Measurements from ENCODE around the gene MBD3.

The MBD3 gene

DNA sequence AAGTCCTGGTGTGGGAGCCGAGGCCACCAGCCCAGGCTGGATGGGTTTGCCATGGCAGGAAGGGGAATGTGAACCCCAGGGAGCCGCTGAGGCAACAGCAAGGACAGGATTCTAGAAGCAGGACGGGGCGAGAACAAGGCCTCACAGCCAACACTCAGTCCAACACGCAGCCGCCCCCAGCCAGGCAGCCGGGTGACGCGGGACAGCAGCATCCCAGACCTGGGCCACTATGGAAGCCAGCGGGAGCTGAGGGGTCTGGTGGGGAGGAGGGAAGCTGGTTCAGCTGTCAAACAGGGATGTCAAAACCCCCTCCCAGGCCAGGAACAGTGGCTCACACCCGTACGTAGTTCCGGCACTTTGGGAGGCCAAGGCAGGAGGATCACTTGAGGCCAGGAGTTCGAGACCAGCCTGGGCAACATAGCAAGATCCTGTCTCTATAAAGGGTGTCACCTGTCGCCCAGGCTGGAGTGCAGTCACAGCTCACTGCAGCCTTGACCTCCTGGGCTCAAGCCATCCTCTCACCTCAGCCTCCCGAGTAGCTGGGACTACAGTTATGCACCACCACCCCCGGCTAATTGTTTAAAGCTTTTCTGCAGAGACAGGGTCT, 31.3 kb downstream of the MBD3 start:
- H3K4me2 ChIP-seq, result no peak overlapping the region
- TF ChIP-seq, protein P1, sequence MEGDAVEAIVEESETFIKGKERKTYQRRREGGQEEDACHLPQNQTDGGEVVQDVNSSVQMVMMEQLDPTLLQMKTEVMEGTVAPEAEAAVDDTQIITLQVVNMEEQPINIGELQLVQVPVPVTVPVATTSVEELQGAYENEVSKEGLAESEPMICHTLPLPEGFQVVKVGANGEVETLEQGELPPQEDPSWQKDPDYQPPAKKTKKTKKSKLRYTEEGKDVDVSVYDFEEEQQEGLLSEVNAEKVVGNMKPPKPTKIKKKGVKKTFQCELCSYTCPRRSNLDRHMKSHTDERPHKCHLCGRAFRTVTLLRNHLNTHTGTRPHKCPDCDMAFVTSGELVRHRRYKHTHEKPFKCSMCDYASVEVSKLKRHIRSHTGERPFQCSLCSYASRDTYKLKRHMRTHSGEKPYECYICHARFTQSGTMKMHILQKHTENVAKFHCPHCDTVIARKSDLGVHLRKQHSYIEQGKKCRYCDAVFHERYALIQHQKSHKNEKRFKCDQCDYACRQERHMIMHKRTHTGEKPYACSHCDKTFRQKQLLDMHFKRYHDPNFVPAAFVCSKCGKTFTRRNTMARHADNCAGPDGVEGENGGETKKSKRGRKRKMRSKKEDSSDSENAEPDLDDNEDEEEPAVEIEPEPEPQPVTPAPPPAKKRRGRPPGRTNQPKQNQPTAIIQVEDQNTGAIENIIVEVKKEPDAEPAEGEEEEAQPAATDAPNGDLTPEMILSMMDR (conservative IDR thresholded peaks at IDR 0.05; ENCODE audit: low read depth, low read length), result no peak
- H3K9ac ChIP-seq, result no peak overlapping the region
- no peaks in the 10 kb centered on the region for H3K4me1 ChIP-seq (ENCODE audit: low read depth, poor library complexity, severe bottlenecking)
- no peaks in the 10 kb centered on the region for H3K27me3 ChIP-seq (ENCODE audit: insufficient read depth, low read depth)
- H4K20me1 ChIP-seq (ENCODE audit: insufficient read depth), result no peaks in the 10 kb centered on the region
- H3K4me3 ChIP-seq (IDR thresholded peaks at IDR 0.05; ENCODE audit: insufficient read depth, low read depth, low read length), result no peak overlapping the region
- H3K27ac ChIP-seq, result no peak overlapping the region
- no peaks in the 10 kb centered on the region for H3K36me3 ChIP-seq (ENCODE audit: insufficient read depth)
- no peak overlapping the region for H2AFZ ChIP-seq (ENCODE audit: low read depth)
- H3K79me2 ChIP-seq (ENCODE audit: insufficient read depth, low read depth), result no peaks in the 10 kb centered on the region

DNA sequence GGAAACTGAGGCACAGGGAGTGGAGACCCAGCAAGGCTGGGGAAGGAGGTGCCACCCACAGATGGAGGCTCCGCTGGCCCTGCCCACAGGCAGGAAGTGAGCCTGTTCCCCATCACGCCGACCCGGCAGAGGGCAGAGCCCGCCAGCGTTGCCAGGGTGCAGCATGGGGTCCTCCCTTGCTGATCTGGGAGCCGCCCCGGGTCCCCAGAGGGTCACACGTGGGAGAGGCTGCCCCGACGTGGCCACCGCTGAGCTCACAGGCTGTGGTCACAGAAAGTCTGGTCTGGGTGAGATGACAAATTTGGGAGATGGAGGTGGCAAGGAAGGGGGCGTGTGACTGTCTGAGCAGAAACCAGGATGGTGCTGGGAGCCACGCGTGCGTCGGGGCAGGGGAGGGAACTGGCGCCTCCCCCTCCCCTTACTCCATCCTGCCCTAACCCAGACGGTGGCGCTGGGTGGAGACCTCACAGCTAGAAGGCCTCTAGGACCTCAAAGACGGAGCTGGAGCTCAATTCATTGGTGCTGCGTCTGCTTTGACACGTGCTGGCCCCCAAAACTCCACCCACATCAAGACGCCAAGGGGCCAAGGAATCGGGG, 32.3 kb downstream of the MBD3 start:
- H3K27me3 ChIP-seq (ENCODE audit: insufficient read depth, low read depth), result no peaks in the 10 kb centered on the region
- no peak overlapping the region for H3K4me2 ChIP-seq
- no peaks in the 10 kb centered on the region for H4K20me1 ChIP-seq (ENCODE audit: insufficient read depth)
- TF ChIP-seq, protein P1 (conservative IDR thresholded peaks at IDR 0.05; ENCODE audit: low read depth, low read length), result no peak
- no peaks in the 10 kb centered on the region for H3K4me1 ChIP-seq (ENCODE audit: low read depth, poor library complexity, severe bottlenecking)
- H3K27ac ChIP-seq, result no peak overlapping the region
- no peak overlapping the region for H2AFZ ChIP-seq (ENCODE audit: low read depth)
- no peaks in the 10 kb centered on the region for H3K79me2 ChIP-seq (ENCODE audit: insufficient read depth, low read depth)
- no peak overlapping the region for H3K4me3 ChIP-seq (IDR thresholded peaks at IDR 0.05; ENCODE audit: insufficient read depth, low read depth, low read length)
- no peaks in the 10 kb centered on the region for H3K36me3 ChIP-seq (ENCODE audit: insufficient read depth)
- H3K9ac ChIP-seq, result no peak overlapping the region

DNA sequence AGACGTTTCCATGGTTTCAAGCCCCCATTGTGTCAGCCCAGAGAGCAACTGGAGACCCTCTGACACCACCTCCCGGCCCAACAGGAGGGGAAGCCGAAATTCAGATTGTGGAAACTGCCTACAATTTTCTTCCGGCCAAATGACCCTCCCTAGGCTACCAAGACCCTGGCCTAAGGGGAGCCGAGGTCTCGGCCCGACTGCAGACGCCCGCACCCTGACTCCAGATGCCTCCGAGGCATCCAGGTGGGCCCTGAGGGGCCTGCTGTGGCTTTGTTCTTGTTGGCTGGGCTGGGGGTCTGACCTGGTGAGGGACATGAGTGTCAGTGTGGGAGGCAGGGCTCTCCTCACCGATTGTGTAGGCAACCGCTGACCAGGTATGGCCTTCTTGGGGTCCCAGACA, 34.1 kb downstream of the MBD3 start:
- H3K4me1 ChIP-seq (ENCODE audit: low read depth, poor library complexity, severe bottlenecking), result no peaks in the 10 kb centered on the region
- H2AFZ ChIP-seq (ENCODE audit: low read depth), result no peak overlapping the region
- H3K4me3 ChIP-seq (IDR thresholded peaks at IDR 0.05; ENCODE audit: insufficient read depth, low read depth, low read length), result no peak overlapping the region
- no peaks in the 10 kb centered on the region for H3K36me3 ChIP-seq (ENCODE audit: insufficient read depth)
- no peak overlapping the region for H3K4me2 ChIP-seq
- no peak overlapping the region for H3K27ac ChIP-seq
- TF ChIP-seq, protein P1 (conservative IDR thresholded peaks at IDR 0.05; ENCODE audit: low read depth, low read length), result no peak
- no peaks in the 10 kb centered on the region for H3K27me3 ChIP-seq (ENCODE audit: insufficient read depth, low read depth)
- no peaks in the 10 kb centered on the region for H4K20me1 ChIP-seq (ENCODE audit: insufficient read depth)
- no peak overlapping the region for H3K9ac ChIP-seq
- H3K79me2 ChIP-seq (ENCODE audit: insufficient read depth, low read depth), result no peaks in the 10 kb centered on the region

DNA sequence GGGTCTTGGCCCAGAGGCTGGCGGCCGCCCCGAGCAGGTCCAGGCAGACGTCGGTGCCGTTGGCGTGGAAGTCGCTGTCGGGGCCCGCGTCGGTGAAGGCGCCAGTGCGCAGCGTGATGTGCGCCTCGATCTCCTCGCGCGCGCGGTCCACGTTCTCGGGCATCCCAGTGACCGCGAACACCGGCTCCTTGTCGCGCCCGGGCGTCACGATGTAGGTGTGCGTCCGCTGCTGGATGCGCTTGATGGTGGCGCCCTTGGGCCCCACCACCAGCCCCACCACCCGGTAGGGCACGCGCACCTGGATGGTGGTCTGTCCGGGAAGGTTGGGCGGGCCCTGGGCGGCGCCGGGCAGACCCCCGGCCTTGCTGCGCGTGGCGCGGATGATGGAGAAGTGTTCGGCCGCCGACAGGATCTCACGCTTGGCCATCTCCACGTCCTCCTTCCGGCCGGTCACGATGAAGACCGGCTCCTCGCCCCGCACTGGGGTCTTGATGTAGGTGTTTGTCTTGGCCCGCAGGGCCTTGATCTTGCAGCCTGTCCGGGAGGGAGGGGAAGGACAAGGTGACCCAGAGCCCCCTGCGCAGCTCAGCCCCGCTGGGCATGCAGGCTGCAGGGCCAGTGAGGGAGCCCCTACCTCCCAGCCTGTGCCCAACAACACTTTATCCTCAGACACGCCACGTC, 36.1 kb downstream of the MBD3 start:
- Histone ChIP-seq H3K36me3 (ENCODE audit: insufficient read depth) (no peaks in the 10 kb centered on the region), H2AFZ (ENCODE audit: low read depth) (no peak overlapping the region), H3K9ac (no peak overlapping the region), H3K4me2 (no peak overlapping the region), H3K27me3 (ENCODE audit: insufficient read depth, low read depth) (peaks cover under 1% of the 10 kb centered on the region; the same call in 1 of the 2 replicates), H3K4me1 (ENCODE audit: low read depth, poor library complexity, severe bottlenecking) (no peaks in the 10 kb centered on the region), H4K20me1 (ENCODE audit: insufficient read depth) (no peaks in the 10 kb centered on the region), H3K27ac (no peak overlapping the region), H3K4me3 (IDR thresholded peaks at IDR 0.05; ENCODE audit: insufficient read depth, low read depth, low read length) (no peak overlapping the region), H3K79me2 (ENCODE audit: insufficient read depth, low read depth) (no peaks in the 10 kb centered on the region)
- TF ChIP-seq, protein P1 (conservative IDR thresholded peaks at IDR 0.05; ENCODE audit: low read depth, low read length), result no peak

All from KMS-11 (cell line).